ENCODE data around the gene ATP6V0D1.

DNA sequence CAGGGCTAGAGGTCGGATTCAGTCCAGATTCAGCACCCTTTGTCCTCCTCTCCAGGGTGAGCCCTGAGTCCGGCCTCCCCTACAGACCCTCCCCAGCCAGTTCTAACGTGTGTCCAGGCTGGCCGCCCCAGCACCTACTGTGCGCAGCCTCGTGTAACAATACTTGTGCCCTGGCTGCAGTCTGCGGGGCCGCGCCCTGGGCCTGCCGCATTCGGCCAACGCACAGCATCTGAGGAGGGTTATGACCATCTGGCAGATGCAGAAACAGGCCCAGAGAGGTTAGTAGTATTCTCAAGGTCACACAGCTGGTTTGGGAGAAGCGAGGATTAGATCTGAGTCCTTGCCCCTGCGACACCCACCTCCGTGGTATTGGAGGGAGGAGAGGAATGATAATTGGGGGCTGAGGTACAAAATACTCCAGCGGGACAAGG is 48.6 kb upstream of the ATP6V0D1 start:
- TF ChIP-seq POLR2AphosphoS5 (IDR thresholded peaks at IDR 0.05; ENCODE audit: borderline replicate concordance, low read depth, low read length) (no peak), EZH2 (IDR thresholded peaks at IDR 0.05) (no peak)
